Bronchial epithelial cell (primary cell): Measurements from ENCODE around the gene PELI1. TPM values are rescaled to one million over a fixed set of nuclear protein-coding genes. Genes with fewer than 3 reads are reported as not detected.
"Not testable (repeated sequence)": the region's sequence is repeated elsewhere in the genome, so short reads cannot be mapped to it uniquely, and the experiment has no call there.

ENCODE experiments used
- DNase-seq: peaks from one replicate; pipeline ENCODE4 v3.0.0-alpha.2; 2010; ENCODE audit warnings: low read depth
- FAIRE-seq: peaks from 2 replicates; lab custom pipeline; 2011; peaks lifted over from hg19 to GRCh38; lab: Jason Lieb, UNC
- H3K27me3 ChIP-seq: 2 replicates; pipeline ENCODE4 v1.5.1; 2011; ENCODE audit warnings: low read length; ENCODE audit not compliant: control insufficient read depth, insufficient read depth
- H3K36me3 ChIP-seq: 2 replicates; pipeline ENCODE4 v1.5.1; 2011; ENCODE audit warnings: low read length; ENCODE audit not compliant: control insufficient read depth, insufficient read depth
- H3K4me3 ChIP-seq: 2 replicates; pipeline ENCODE4 v1.5.1; 2011; ENCODE audit warnings: mild to moderate bottlenecking, low read depth, low read length, control low read depth
- CTCF ChIP-seq: IDR thresholded peaks from 2 replicates; pipeline ENCODE4 v1.5.1; 2011; ENCODE audit warnings: mild to moderate bottlenecking, moderate library complexity, low read length, control low read depth, inconsistent platforms; ENCODE audit not compliant: insufficient read depth, severe bottlenecking
- total RNA-seq: library from RNA; depleted of rRNA; stranded (reverse); fragments of >200 nt; gene quantifications from 2 replicates; pipeline ENCODE4 v1.2.1, GENCODE V29; 2014

The PELI1 gene
- total RNA-seq, 1 donor from 2014 or later = 22.9 TPM

GRCh38 chr2:64086347-64087082 lies 57.7 kb downstream of the PELI1 start:
- FAIRE-seq = no peak
- H3K27me3 ChIP-seq = no peaks in the 10 kb centered on the region
- H3K4me3 ChIP-seq = no peak overlapping the region
- no peak for DNase-seq
- no peaks in the 10 kb centered on the region for H3K36me3 ChIP-seq
- no peak for TF ChIP-seq CTCF

GRCh38 chr2:64085936-64086335 lies 58.3 kb downstream of the PELI1 start:
- no peak for DNase-seq
- H3K4me3 ChIP-seq = no peak overlapping the region
- H3K27me3 ChIP-seq = no peaks in the 10 kb centered on the region
- FAIRE-seq = no peak
- no peaks in the 10 kb centered on the region for H3K36me3 ChIP-seq
- no peak for TF ChIP-seq CTCF

- Histone ChIP-seq H3K36me3 (no peaks in the 10 kb centered on the region), H3K27me3 (no peaks in the 10 kb centered on the region), H3K4me3 (no peak overlapping the region)
- no peak for TF ChIP-seq CTCF
- FAIRE-seq = no peak
- DNase-seq = no peak
Observed at GRCh38 chr2:64081046-64081445, 63.2 kb downstream of the PELI1 start.

- FAIRE-seq = no peak
- TF ChIP-seq CTCF = no peak
Observed at GRCh38 chr2:64080179-64080578, 64.0 kb downstream of the PELI1 start.

GRCh38 chr2:64079688-64080087 lies 64.5 kb downstream of the PELI1 start:
- H3K36me3 ChIP-seq, FAIRE-seq, H3K27me3 ChIP-seq, H3K4me3 ChIP-seq, DNase-seq: not testable (repeated sequence)

More at GRCh38 chr2:64080179-64080578, 64.0 kb downstream of the PELI1 start:
- no peak overlapping the region for H3K4me3 ChIP-seq
- no peak for DNase-seq
- H3K36me3 ChIP-seq = no peaks in the 10 kb centered on the region
- H3K27me3 ChIP-seq = no peaks in the 10 kb centered on the region

- DNase-seq, FAIRE-seq, H3K4me3 ChIP-seq, H3K27me3 ChIP-seq, H3K36me3 ChIP-seq: not testable (repeated sequence)
Observed at GRCh38 chr2:64076828-64077227, 67.4 kb downstream of the PELI1 start.

GRCh38 chr2:64074616-64075015 lies 69.6 kb downstream of the PELI1 start:
- not testable (repeated sequence) for H3K36me3 ChIP-seq, FAIRE-seq, H3K4me3 ChIP-seq, H3K27me3 ChIP-seq, DNase-seq
